A549 (cell line): ENCODE results near the gene MED9. TPM values are rescaled to one million over a fixed set of nuclear protein-coding genes. Genes with fewer than 3 reads are reported as not detected.

Experiments
- ATAC-seq, 2 experiments: fragments of 200-7000 bp in 1 of 2; fragments of >200 bp in 1 of 2; cut with Nextera tagmentation in 1 of 2; cut with Tn5 transposase in 1 of 2; 3 replicates each; pipeline versions ENCODE4 v1.8.0 to v1.9.1; 2018 to 2020; ENCODE audit warnings: mild to moderate bottlenecking in 1 of 2, moderate library complexity in 1 of 2
- CTCF ChIA-PET: fragments of 300-600 bp; sonication (Branson Sonifier 250); formaldehyde crosslinking; extraction: SDS; loops from one replicate; lab custom pipeline; 2021; ENCODE audit warnings: antibody characterized with exemption, inconsistent platforms; lab: Yijun Ruan, JAX
- POLR2A ChIA-PET: fragments of 350-600 bp; formaldehyde crosslinking; extraction: SDS; loops from one replicate; lab custom pipeline; 2021; ENCODE audit warnings: antibody characterized with exemption, inconsistent platforms; lab: Yijun Ruan, JAX
- DNase-seq, 2 experiments: peaks; one replicate each; pipeline versions ENCODE4 v3.0.0 to v3.0.0-alpha.2; 2011 to 2016; ENCODE audit warnings: low read depth in 1 of 2, low spot score in 1 of 2
- FAIRE-seq: peaks from 2 replicates; lab custom pipeline; 2011; peaks lifted over from hg19 to GRCh38; lab: Jason Lieb, UNC
- H3K27ac ChIP-seq, 2 experiments: fragments of >200 bp; sonication (Bioruptor Twin); formaldehyde crosslinking; 3 replicates each; pipeline ENCODE4 v1.5.1; 2016 to 2017
- H3K4me1 ChIP-seq: fragments of >200 bp; sonication (Bioruptor Twin); formaldehyde crosslinking; 3 replicates; pipeline ENCODE4 v1.6.1; 2016
- H3K4me2 ChIP-seq: fragments of >200 bp; sonication (Bioruptor Twin); formaldehyde crosslinking; 3 replicates; pipeline ENCODE4 v1.6.1; 2016
- H3K4me3 ChIP-seq: fragments of >200 bp; sonication (Bioruptor Twin); formaldehyde crosslinking; 3 replicates; pipeline ENCODE4 v1.5.1; 2016
- H3K9me3 ChIP-seq: fragments of >200 bp; sonication (Bioruptor Twin); formaldehyde crosslinking; 3 replicates; pipeline ENCODE4 v1.6.1; 2016
- BHLHE40 ChIP-seq: IDR thresholded peaks from 2 replicates; pipeline ENCODE4 v1.6.1; 2012; ENCODE audit warnings: low read depth, low read length, inconsistent platforms
- CHD2 ChIP-seq: fragments of 150-350 bp; IDR thresholded peaks from 2 replicates; pipeline ENCODE4 v1.6.1; 2014; ENCODE audit warnings: low read length; ENCODE audit not compliant: partially characterized antibody
- CHD4 ChIP-seq: fragments of 200-600 bp; sonication (generic); IDR thresholded peaks from 2 replicates; pipeline ENCODE4 v1.6.1; 2016; ENCODE audit warnings: antibody characterized with exemption, mild to moderate bottlenecking, borderline replicate concordance
- E2F6 ChIP-seq: IDR thresholded peaks from 2 replicates; pipeline ENCODE4 v1.6.1; 2012; ENCODE audit warnings: low read depth, borderline replicate concordance
- ESRRA ChIP-seq: fragments of 150-350 bp; IDR thresholded peaks from 2 replicates; pipeline ENCODE4 v1.6.1; 2014; ENCODE audit warnings: mild to moderate bottlenecking, low read length, borderline replicate concordance
- FOXS1 ChIP-seq: fragments of 250-450 bp; sonication (Bioruptor Pico); IDR thresholded peaks from 2 replicates; pipeline ENCODE4 v1.5.0; 2020; ENCODE audit warnings: mild to moderate bottlenecking, moderate library complexity
- GATA3 ChIP-seq: IDR thresholded peaks from 2 replicates; pipeline ENCODE4 v1.6.1; 2012; ENCODE audit warnings: borderline replicate concordance
- HDAC2 ChIP-seq: fragments of 200-600 bp; sonication (generic); IDR thresholded peaks from 2 replicates; pipeline ENCODE4 v1.6.1; 2016
- HES2 ChIP-seq: fragments of >200 bp; sonication (Bioruptor Twin); formaldehyde crosslinking; IDR thresholded peaks from 2 replicates; pipeline ENCODE4 v1.6.1; 2016
- HEYL ChIP-seq: fragments of 250-450 bp; sonication (Bioruptor Pico); IDR thresholded peaks from 2 replicates; pipeline ENCODE4 v1.8.0; 2021; ENCODE audit warnings: mild to moderate bottlenecking, moderate library complexity
- HMGXB4 ChIP-seq: fragments of 250-450 bp; sonication (Bioruptor Pico); IDR thresholded peaks from 2 replicates; pipeline ENCODE4 v1.5.0; 2021; ENCODE audit warnings: mild to moderate bottlenecking, moderate library complexity, borderline replicate concordance
- JUN ChIP-seq, 2 experiments: fragments of >200 bp; sonication (Bioruptor Twin); formaldehyde crosslinking; IDR thresholded peaks; 2 replicates in 1 of 2; 3 replicates in 1 of 2; pipeline ENCODE4 v1.6.1; 2016 to 2017
- KDM1A ChIP-seq: fragments of 200-600 bp; sonication (generic); IDR thresholded peaks from 2 replicates; pipeline ENCODE4 v1.6.1; 2016; ENCODE audit warnings: low read depth, mild to moderate bottlenecking
- MAFK ChIP-seq: fragments of 450-650 bp; IDR thresholded peaks from 2 replicates; pipeline ENCODE4 v1.6.1; 2014; ENCODE audit not compliant: partially characterized antibody
- MAX ChIP-seq: IDR thresholded peaks from 2 replicates; pipeline ENCODE4 v1.6.1; 2012
- MAZ ChIP-seq: fragments of 150-350 bp; IDR thresholded peaks from 2 replicates; pipeline ENCODE4 v1.6.1; 2014; ENCODE audit warnings: antibody characterized with exemption, low read depth, low read length, borderline replicate concordance
- MYC ChIP-seq: IDR thresholded peaks from 2 replicates; pipeline ENCODE4 v1.6.1; 2012; ENCODE audit warnings: mild to moderate bottlenecking, inconsistent platforms, low read length, improper control_type of control experiment, borderline replicate concordance
- NPAS2 ChIP-seq: fragments of 250-450 bp; sonication (Bioruptor Pico); IDR thresholded peaks from 2 replicates; pipeline ENCODE4 v1.8.0; 2022; ENCODE audit warnings: mild to moderate bottlenecking, moderate library complexity, borderline replicate concordance
- NR3C1 ChIP-seq: fragments of >200 bp; sonication (Bioruptor Twin); formaldehyde crosslinking; IDR thresholded peaks from 3 replicates; pipeline ENCODE4 v1.6.1; 2017
- PBX3 ChIP-seq: IDR thresholded peaks from 2 replicates; pipeline ENCODE4 v1.6.1; 2012
- RAD21 ChIP-seq, 2 experiments: fragments of >200 bp in 1 of 2; sonication (Bioruptor Twin) in 1 of 2; formaldehyde crosslinking in 1 of 2; IDR thresholded peaks in 1 of 2; conservative IDR thresholded peaks in 1 of 2; 2 replicates in 1 of 2; 3 replicates in 1 of 2; pipeline ENCODE4 v1.6.1; 2012 to 2018; ENCODE audit warnings: inconsistent platforms in 1 of 2
- RARB ChIP-seq: fragments of 250-450 bp; sonication (Bioruptor Pico); IDR thresholded peaks from 2 replicates; pipeline ENCODE4 v1.8.0; 2021; ENCODE audit warnings: mild to moderate bottlenecking, moderate library complexity
- RCOR1 ChIP-seq: fragments of 150-350 bp; IDR thresholded peaks from 2 replicates; pipeline ENCODE4 v1.6.1; 2014; ENCODE audit warnings: antibody characterized with exemption, low read length, low read depth
- REST ChIP-seq: fragments of 200-600 bp; sonication (generic); IDR thresholded peaks from 2 replicates; pipeline ENCODE4 v1.6.1; 2016; ENCODE audit warnings: antibody characterized with exemption, mild to moderate bottlenecking, moderate library complexity
- RNF2 ChIP-seq: fragments of 200-600 bp; sonication (generic); IDR thresholded peaks from 2 replicates; pipeline ENCODE4 v1.6.1; 2016; ENCODE audit warnings: low read depth, mild to moderate bottlenecking, antibody characterized with exemption, moderate library complexity, borderline replicate concordance
- TFCP2L1 ChIP-seq: fragments of 250-450 bp; sonication (Bioruptor Pico); IDR thresholded peaks from 2 replicates; pipeline ENCODE4 v1.5.0; 2021; ENCODE audit warnings: mild to moderate bottlenecking
- TP53 ChIP-seq: fragments of 250-450 bp; sonication (Bioruptor Pico); IDR thresholded peaks from 2 replicates; pipeline ENCODE4 v1.5.0; 2021; ENCODE audit warnings: mild to moderate bottlenecking, moderate library complexity
- USF2 ChIP-seq: fragments of 450-650 bp; IDR thresholded peaks from 2 replicates; pipeline ENCODE4 v1.6.1; 2014; ENCODE audit warnings: antibody characterized with exemption
- ZNF302 ChIP-seq: fragments of 250-450 bp; sonication (Bioruptor Pico); IDR thresholded peaks from 2 replicates; pipeline ENCODE4 v1.9.0; 2021; ENCODE audit warnings: inconsistent platforms, mild to moderate bottlenecking, moderate library complexity
- ZSCAN20 ChIP-seq: fragments of 250-450 bp; sonication (Bioruptor Pico); IDR thresholded peaks from 2 replicates; pipeline ENCODE4 v1.8.0; 2022; ENCODE audit warnings: mild to moderate bottlenecking, moderate library complexity
- WGBS: methylation state at CpG from one replicate; pipeline ENCODE4 v1.1.6; 2017; ENCODE audit errors: missing lambda C conversion rate; 5-methylcytosine and 5-hydroxymethylcytosine counted together
- polyA minus RNA-seq: library from RNA; depleted of rRNA, polyadenylated mRNA; stranded (reverse); fragments of >200 nt; gene quantifications from 2 replicates; pipeline ENCODE4 v1.2.3, GENCODE V29; 2011; rRNA and poly(A)+ RNA removed
- polyA plus RNA-seq, 4 experiments: library from polyadenylated mRNA; depleted of rRNA in 3 of 4; stranded (reverse); fragments of >200 nt; fragmentation: RNase III in 1 of 4; extraction: RNeasy Plus Mini Kit Qiagen cat#74134 plus additional on column Dnase treatment in 1 of 4; gene quantifications; 2 replicates in 3 of 4; 3 replicates in 1 of 4; pipeline ENCODE4 v1.2.3, GENCODE V29; 2011 to 2017

Gene MED9
- polyA plus RNA-seq (2011; rRNA removed) (13.0 and 15.2 TPM in 2 replicates), polyA plus RNA-seq (2017; fragmentation: RNase III; extraction: RNeasy Plus Mini Kit Qiagen cat#74134 plus additional on column Dnase treatment) (15.9 to 17.4 TPM (median 17.4 TPM) in 3 replicates), polyA minus RNA-seq (18.1 and 20.0 TPM in 2 replicates)
- polyA plus RNA-seq (2012; cell fraction: cytosol; rRNA removed) = 13.8 and 17.7 TPM in 2 replicates
- 18.7 and 19.9 TPM in 2 replicates for polyA plus RNA-seq (2012; cell fraction: nucleus; rRNA removed)

GRCh38 chr17:17476865-17477467, at the start of gene MED9:
Gene MED9, plus strand, starts transcription at chr17:17477000. Its CDS starts 42 bp downstream, at chr17:17477042.
- peaks cover 22% of the 10 kb centered on the region for H3K4me1 ChIP-seq
- TF ChIP-seq MAFK (no peak), BHLHE40 (no peak), JUN (IDR thresholded peaks at IDR 0.05) (peak in 1 of 2 experiments; percentile 65; a peak in 2 of 5 replicates), RCOR1 (no peak), MYC (no peak), REST (no peak), RAD21 (conservative IDR thresholded peaks at IDR 0.05 in 1 of 2, IDR thresholded peaks at IDR 0.05 in 1 of 2) (no peak), NR3C1 (no peak), KDM1A (no peak), RNF2 (no peak), HDAC2 (peak; percentile 55; the same call in 1 of the 2 replicates), E2F6 (peak; percentile 44), NPAS2 (no peak), ESRRA (peak; percentile 86), TFCP2L1 (CRISPR knock-in tag) (peak; percentile 85; the same call in 1 of the 2 replicates), FOXS1 (no peak), CHD4 (no peak), HEYL (CRISPR knock-in tag) (no peak), USF2 (no peak), TP53 (CRISPR knock-in tag) (no peak), GATA3 (no peak), ZSCAN20 (CRISPR knock-in tag) (no peak), CHD2 (peak; percentile 10), ZNF302 (CRISPR knock-in tag) (no peak), HES2 (no peak), PBX3 (no peak), MAX (peak; percentile 71), RARB (CRISPR knock-in tag) (no peak), MAZ (peak; percentile 96), HMGXB4 (CRISPR knock-in tag) (no peak)

More at GRCh38 chr17:17476865-17477467, at the start of gene MED9:
- peak within 1 kb of the TSS; percentile 86 for H3K4me3 ChIP-seq
- CTCF ChIA-PET = interaction anchor here (1.3 to 5.2 kb wide), 2 partner anchors 19 to 30 kb away, joined by 3 to 23 read pairs; partner anchors contain the start of gene RASD1
- H3K27ac ChIP-seq = peak within 1 kb of the TSS; percentile 91 to 93
- DNase-seq = peak; percentile 95 to 97
- WGBS = 1% methylated on average over 36 of the region's 47 CpGs
- H3K4me2 ChIP-seq = peak within 1 kb of the TSS; percentile 89
- H3K9me3 ChIP-seq = no peaks in the 10 kb centered on the region
- peak; percentile 28 for FAIRE-seq
- POLR2A ChIA-PET = no interaction called here
- peak; percentile 88 to 94 for ATAC-seq
